Hindlimb muscle (tissue), 1 donor: Measurements from ENCODE around the gene SPATS2. TPM values are rescaled to one million over a fixed set of nuclear protein-coding genes. Genes with fewer than 3 reads are reported as not detected.
"Not testable (repeated sequence)": the region's sequence is repeated elsewhere in the genome, so short reads cannot be mapped to it uniquely, and the experiment has no call there.

Experiments used
- DNase-seq: peaks from one replicate; pipeline ENCODE4 v3.0.0-alpha.2; 2013
- polyA plus RNA-seq: library from polyadenylated mRNA; unstranded; fragments of 120-200 nt; gene quantifications from one replicate; pipeline ENCODE4 v1.2.1, GENCODE V29; 2013; ENCODE audit not compliant: insufficient read length

The SPATS2 gene
- 27.2 TPM for polyA plus RNA-seq

DNA sequence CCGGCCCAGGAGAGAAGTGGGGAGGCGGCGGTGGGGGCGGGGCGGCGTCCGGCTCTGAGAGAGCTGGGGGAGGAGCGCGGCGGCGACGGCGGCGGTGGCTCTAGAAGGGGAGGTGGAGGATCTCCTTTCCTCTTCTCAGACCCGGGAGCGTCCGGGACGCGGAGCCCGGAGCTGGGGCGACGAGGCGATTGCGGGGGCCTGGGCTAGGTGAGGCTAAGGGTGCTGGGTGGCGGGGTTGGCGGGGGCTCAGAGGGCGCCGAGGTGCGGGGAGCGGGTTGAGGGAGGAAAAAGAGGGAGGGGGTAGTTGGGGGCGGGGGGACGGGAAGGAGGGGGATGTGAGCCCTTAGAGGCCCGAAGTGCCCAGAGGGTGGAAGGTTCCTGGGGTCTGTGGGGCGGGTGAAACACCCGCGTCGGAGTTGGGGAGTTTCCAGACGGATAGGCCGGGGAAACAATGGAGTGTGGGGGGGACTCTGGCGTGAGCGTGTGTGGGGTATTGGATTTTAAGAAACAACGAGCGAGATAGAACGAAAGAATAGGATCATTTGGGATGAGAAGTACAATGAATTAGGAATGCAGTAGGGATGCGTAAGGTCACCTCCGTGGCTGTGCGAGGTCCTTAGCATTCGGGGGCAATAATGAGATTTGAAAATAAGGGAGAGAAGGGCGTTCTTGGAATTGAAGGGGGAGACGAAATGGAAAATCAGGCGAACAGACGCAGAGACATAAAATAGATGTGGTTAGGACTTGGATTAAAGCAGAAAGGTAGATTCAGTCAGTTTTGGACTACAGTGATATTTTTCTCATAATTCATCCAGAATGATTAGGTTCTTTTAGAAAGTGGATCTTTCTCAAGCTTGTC lies at the start of gene SPATS2:
Gene SPATS2 (plus strand): TSS at position 82 of the 859 bp plus-strand sequence. CDS start 93,551 bp downstream, outside the sequence.
- DNase-seq: peak; percentile 60

DNA sequence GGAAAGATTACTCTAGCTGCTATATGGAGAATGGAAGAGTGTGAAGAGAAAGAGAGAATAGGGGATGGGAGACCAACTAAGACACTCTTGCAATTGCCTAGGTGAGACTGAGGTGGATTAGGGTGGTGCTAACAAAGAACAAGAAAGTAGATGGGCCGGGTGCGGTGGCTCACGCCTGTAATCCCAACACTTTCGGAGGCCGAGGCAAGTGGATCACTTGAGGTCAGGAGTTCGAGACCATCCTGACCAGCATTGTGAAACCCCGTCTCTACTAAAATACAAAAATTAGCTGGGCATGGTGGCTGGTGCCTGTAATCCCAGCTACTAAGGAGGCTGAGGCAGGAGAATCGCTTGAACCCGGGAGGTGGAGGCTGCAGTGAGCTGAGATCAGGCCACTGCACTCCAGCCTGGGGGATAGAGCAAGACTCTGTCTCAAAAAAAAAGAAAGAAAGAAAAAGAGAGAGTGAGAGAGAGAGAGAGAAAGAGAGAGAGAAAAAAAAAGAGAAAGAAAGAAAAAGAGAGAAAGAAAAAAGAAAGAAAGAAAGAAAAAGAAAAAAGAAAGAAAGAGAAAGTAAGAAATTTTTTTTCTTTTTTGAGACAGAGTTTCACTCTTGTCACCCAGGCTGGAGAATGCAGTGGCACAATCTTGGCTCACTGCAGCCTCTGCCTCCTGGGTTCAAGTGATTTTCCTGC lies 46.7 kb upstream of the SPATS2 start:
- not testable (repeated sequence) for DNase-seq

- DNase-seq: no peak
Measured at GRCh38 chr12:49322367-49322707, 44.9 kb upstream of the SPATS2 start.

DNA sequence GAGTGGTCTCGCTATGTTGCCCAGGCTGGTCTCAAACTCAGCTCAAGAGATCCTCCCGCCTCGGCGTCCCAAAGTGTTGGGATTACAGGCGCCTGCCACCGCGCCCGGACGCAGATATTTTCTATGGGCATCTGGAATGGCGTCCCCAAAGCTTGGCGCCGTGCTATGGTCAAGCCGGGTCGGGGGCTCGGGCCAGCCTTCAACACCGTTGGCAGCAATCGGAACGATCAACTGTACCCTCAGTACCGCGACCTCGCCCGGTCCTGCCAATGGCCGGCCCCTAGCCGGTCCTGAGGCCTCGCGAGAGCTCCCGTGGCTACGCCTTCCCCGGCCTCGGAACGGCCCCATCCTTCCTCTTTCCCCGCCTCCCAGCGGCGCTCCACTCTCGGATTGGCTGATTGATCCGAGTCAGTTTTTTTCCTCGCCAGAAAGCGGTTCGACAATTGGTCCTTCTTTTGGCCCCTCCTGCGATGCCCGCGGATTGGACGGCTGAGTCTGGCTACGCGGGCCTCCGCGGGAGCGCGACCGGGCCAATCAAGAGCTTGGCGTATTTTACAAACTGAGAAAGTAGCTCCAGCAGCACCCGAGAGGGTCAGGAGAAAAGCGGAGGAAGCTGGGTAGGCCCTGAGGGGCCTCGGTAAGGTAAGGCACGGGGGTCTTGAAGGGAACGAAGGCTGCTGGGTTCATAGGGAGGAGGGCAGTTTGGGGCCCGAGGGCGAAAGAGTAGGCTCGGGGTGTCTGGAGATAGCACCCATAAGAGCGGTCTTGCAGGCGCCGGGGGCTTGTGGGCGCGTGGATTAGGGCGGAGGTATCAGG lies 44.3 kb upstream of the SPATS2 start, which contains the start of gene TROAP:
Gene TROAP (plus strand): TSS at position 548 of the 816 bp plus-strand sequence. CDS start 354 bp downstream, outside the sequence.
- DNase-seq: peak; percentile 98

DNA sequence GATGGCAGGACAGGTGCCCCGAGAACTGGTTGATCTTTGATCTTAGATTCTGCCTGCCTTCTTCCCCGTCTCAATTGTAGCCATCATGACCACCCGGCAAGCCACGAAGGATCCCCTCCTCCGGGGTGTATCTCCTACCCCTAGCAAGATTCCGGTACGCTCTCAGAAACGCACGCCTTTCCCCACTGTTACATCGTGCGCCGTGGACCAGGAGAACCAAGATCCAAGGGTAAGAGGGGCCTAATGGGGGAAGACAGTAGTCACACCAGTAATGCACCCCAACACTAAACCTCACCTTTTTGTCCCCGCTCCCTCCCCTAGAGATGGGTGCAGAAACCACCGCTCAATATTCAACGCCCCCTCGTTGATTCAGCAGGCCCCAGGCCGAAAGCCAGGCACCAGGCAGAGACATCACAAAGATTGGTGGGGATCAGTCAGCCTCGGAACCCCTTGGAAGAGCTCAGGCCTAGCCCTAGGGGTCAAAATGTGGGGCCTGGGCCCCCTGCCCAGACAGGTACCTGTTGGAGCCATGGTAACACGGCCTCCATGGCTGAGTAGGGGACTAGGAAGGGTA lies 43.7 kb upstream of the SPATS2 start:
- no peak for DNase-seq

- DNase-seq: no peak
Measured at GRCh38 chr12:49325606-49326005, 41.7 kb upstream of the SPATS2 start.

GRCh38 chr12:49327368-49327767 lies 39.9 kb upstream of the SPATS2 start:
- DNase-seq: no peak

- DNase-seq: no peak
Measured at GRCh38 chr12:49327887-49328286, 39.4 kb upstream of the SPATS2 start.

- DNase-seq: no peak
Measured at GRCh38 chr12:49328816-49329215, 38.4 kb upstream of the SPATS2 start.

- DNase-seq: no peak
Measured at GRCh38 chr12:49330032-49330619, 37.1 kb upstream of the SPATS2 start.

- DNase-seq: no peak
Measured at GRCh38 chr12:49330631-49331379, 36.5 kb upstream of the SPATS2 start.

- peak; percentile 78 for DNase-seq
Measured at GRCh38 chr12:49331380-49332222, 35.7 kb upstream of the SPATS2 start.

DNA sequence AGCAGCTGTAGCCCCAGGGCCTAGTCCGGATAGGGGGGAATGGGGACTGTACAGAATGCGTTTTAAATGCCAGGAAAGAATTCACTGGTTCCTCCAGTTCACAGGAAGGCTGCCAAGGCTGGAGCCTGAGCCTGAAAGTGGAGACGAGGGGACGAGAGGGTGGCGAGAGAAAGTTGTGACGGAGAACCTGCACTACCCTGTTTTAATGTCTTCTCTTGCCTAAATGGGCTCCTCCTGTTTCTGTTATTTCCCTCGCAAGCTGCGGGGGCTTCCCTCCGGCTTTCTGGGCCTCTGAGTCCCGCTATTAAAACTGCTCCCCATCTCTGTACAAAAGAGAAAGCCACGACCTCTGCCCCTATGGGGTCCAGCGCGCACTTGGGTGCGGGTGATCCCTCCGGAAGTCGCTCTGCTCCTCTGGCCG lies 34.8 kb upstream of the SPATS2 start:
- DNase-seq: no peak

- DNase-seq: no peak
Measured at GRCh38 chr12:49332891-49333371, 34.3 kb upstream of the SPATS2 start.

DNA sequence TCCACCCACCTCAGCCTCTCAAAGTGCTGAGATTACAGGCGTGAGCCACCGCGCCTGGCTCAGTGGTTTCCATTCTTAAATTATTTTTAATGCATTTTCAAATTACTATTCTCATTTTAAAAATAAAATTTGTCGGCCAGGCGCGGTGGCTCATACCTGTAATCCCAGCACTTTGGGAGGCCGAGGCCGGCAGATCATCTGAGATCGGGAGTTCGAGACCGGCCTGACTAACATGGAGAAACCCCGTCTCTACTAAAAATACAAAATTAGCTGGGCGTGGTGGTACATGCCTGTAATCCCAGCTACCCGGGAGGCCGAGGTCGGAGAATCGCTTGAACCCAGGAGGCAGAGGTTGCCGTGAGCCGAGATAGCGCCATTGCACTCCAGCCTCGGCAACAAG lies 33.5 kb upstream of the SPATS2 start:
- DNase-seq: not testable (repeated sequence)

DNA sequence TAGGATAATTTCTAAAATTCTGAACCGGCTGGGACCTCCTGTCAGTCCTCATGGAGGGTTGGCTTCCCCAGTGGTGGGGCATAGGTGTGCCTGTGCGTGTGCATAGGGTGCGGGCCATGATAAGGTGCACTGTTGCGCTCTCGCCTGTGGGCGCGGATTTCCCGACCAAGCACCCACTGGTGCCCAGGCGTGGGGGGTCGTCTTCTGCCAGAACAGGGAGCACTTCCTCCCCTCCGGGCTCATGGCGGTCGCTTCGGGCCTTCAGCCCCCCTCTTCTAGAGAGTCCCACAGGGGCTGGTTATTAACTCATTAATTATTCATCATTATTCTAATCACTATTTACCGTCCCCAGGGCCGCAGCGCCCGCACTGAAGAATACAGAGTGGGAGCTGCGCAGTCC lies 33.0 kb upstream of the SPATS2 start:
- no peak for DNase-seq

GRCh38 chr12:49334681-49335080 lies 32.6 kb upstream of the SPATS2 start:
- DNase-seq: no peak

GRCh38 chr12:49335118-49335954 lies 31.9 kb upstream of the SPATS2 start:
- no peak for DNase-seq
